Stimulated activated CD4-positive, alpha-beta T cell treated with anti-CD3 and anti-CD28 coated beads, Interleukin-1b, Interleukin-23, amount 100 ng/mL, for 4 hours (primary cell): Measurements from ENCODE around the gene PARD6G.
"Not testable (repeated sequence)": the region's sequence is repeated elsewhere in the genome, so short reads cannot be mapped to it uniquely, and the experiment has no call there.

ENCODE experiments used
- DNase-seq, 2 donors: peaks; one replicate each; pipeline ENCODE4 v3.0.0-alpha.2; 2020; ENCODE audit warnings: low read depth in 2 of 2

Gene PARD6G

DNA sequence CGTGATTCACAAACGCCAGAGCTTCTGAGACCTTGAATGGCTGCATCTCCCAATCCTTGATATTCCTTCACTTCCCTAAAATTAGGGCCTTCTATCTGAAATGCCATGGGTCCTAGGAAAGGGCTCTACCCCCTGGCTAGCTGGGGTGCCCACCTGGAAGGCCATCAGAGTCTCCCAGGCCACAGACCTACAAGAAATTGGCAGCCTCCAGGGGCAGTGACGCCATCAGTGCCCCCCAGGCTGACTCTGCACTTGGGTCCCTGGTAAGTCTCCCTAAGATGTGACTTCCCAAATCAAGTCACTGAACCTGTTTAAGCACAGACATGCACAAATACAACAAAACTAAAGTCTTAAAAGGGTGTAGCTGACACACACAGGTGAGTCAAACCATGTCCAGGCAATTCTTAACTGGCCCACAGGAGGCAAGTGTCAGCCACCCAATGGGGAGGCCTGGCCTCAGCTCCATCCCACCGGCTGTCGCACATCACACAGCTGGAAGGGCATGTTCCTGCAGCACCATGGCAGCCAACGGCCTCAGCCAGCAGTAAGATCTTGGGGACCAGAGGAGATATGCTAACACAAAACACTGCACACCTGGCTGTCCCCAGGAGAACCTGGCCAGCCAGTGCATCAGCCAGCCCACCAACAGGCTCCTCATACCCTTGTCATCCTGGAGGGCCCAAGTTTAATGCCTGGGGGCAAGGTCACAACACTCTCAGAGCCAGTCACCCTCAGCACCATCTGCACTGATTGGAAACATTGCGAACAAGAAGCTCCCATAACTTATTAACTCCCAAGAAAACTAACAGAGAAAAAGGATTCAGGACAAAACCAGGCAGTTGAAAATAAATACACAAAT is 5.2 kb downstream of the PARD6G start:
- DNase-seq: no peak

GRCh38 chr18:80239830-80240229 is 7.5 kb downstream of the PARD6G start:
- DNase-seq: no peak

DNA sequence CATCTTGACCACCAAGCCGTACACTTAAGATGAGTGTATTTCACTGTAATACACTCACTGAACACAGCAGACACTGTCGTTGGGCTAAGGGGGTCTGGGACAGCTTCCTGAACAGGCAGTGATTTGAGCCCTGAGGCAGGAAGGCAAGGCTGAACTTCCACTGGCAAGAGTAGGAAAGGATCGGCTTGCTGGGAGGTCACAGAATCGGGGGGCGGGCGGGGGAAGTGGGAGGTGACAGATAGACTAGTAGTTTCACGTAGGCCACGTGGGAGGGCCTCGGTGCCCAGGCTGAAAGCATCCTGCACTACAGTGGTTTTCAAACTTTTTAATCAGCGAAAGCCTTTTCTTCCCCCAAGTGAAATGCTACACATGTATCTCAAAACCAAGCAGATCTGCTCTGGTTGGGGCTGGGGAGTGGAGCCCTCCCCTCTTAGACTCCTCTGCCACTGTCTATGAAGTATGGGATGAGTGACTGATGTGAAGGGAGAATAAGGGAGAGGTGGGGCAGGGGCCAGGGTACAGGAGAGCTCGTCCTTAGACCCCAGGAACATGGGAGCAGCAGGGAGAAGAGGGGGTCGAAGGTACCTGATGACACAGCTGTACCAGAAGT is 8.6 kb downstream of the PARD6G start:
- no peak for DNase-seq

DNA sequence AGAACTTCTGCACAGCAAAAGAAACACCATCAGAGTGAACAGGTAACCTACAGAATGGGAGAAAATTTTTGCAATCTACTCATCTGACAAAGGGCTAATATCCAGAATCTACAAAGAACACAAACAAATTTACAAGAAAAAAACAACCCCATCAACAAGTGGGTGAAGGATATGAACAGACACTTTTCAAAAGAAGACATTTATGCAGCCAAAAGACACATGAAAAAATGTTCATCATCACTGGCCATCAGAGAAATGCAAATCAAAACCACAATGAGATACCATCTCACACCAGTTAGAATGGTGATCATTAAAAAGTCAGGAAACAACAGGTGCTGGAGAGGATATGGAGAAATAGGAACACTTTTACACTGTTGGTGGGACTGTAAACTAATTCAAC is 9.8 kb downstream of the PARD6G start:
- DNase-seq: not testable (repeated sequence)

DNA sequence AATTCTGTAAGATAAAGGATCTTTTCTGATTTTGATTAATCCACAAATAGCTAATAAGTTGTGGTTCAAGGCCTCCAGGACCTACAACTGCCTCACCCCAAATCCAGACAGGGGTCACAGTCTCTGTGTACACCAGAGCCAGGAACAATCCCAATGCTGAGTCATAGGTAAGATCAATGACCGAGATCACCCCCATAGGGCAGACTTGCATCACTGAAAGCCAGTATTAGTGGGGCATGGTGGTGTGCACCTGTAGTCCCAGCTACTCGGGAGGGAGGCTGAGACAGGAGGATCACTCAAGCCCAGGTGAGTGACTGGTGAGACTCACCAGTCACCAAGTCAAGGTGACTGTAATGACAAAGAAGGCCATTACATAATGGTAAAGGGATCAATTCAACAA is 12.9 kb downstream of the PARD6G start:
- DNase-seq: no peak

DNA sequence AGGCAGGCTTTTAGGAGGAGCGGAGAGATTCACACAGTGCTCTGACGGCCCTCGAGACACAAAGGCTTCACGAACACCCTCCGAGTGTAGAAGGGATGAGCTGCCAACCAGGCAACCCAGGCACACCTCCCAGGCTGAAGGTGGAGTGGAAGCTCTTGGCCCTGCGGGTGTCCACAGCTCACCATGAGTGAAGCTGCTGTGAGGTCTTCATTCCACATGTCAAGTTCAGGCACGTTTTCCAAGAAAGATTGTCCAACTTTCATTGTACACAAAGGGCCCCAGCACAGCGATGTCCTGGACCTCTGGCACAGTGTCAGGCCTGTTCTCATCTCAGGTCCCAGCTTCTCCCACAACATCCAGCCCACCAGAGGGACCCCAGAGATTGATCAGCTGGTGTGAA is 13.4 kb downstream of the PARD6G start:
- no peak for DNase-seq

GRCh38 chr18:80233201-80233835 is 14.0 kb downstream of the PARD6G start:
- no peak for DNase-seq

GRCh38 chr18:80232710-80233109 is 14.6 kb downstream of the PARD6G start:
- no peak for DNase-seq

GRCh38 chr18:80232030-80232429 is 15.3 kb downstream of the PARD6G start:
- no peak for DNase-seq

GRCh38 chr18:80231616-80232015 is 15.7 kb downstream of the PARD6G start:
- no peak for DNase-seq

DNA sequence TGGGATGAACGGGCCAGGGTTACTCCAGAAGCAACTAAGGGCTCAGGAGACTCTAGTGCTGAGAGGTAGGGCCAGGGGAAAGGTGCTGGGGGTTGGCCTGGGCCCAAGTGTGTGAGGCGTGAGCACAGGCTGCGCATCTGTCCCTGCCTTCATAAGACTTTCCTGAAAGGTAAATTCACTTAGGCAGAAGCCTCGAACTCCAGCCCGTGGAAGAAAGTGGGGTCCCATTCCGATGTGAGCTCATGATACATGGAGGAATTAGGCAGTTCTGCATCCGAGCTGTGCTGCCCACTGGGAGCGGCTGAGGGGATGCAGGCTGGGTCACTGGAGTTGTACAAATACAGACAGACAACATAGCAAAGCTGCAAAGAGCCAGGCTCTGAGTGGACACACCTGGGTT is 16.2 kb downstream of the PARD6G start:
- DNase-seq: no peak

DNA sequence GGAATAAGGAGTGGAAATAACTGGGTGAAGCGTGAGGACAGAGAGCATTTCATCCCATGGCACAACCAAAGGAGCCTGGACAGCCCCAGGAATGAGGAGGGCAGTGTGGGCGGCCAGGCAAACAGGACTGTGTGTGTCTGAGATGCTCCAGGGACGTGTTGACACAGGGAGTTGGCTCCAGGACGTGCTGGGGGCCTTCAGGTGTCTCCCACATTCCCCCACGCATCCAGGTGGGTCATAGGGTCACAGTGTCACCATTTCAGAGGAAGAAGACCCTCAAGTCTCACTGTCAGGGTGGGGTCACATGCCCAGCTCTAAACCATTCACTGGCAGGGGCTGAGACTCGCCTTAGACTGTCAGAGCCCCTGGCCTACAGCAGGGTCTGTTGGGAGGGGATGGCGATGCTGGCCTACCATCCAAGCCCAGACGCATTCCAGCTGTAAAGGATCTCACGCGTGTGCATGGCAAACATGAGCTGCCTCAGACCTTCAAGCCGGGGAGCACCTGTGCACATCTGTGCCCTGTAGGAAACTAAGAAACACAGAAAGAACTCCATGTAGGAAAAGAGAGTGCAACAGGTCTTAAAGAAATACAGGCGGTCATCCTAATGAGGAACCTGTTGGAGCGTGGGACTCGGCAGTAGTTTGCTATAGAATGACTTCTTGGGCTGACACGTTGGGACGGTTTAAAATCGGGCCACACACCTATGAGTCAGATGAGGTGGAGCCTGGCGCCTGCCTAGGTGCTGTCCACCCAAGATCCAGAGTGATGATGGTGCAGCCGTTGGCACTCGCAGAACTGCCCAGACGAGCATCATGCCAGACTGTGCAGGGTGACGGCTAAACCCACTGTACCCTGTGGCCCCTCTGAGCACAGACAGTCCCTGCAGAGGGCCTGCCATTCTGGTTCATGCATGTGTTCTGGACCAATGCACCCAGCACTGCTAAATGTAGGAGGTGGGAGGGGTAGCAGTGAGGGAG is 17.3 kb downstream of the PARD6G start:
- no peak for DNase-seq

GRCh38 chr18:80229363-80229762 is 18.0 kb downstream of the PARD6G start:
- no peak for DNase-seq

DNA sequence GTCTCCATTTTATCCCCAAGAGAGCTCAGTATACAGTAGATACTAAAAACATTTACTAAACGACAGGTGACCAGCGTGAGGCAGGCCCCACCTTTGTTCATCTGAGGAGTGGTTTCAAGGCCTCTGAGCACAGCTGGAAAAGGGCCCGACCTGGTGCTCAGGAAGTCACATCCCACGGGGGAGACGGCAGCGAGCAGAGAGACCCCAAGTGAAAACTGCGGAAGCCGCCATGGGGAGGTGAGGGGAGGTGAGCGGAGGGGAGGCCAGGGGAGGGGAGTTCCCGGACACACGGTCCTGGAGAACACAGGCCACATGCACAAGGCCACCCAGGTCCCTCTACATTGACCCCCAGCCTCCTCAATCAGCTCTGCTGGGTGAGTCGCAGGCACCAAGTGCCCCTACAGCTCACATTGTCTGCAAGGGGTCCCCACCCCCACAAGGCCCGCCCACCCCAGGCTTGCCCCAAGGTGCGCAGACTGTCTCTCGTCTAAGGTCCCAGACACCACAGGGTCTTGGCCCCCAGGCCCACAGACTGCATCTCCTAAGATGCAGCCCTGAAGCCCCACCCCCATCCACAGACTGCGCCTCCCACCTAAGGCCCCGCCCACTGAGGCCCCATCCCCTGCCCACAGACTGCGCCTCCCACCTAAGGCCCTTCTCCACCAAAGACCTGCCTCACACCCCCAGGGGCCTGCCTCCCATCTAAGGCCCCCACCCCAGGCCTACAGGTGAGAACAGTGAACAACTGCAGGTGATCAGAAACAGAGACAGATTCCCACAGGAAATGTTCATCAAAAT is 19.1 kb downstream of the PARD6G start:
- DNase-seq: no peak

DNA sequence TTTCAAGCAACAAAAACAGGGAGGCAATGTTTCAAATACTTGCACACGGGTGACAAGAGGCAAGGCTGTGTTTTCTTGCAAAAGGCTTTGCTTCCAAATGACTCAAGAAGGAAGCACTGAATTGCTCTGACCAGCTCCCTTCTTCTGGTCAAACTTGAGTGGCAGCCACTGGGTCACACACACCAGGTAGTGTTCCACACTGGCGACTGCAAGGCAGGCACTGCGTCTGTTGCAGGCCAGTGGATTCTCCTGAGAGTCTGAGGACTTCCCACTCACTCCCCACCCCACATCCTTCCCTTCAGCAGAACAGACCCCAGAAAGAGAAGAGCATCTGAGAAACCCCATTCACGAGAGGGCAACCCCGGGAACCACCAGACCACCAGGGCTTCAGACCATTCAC is 19.8 kb downstream of the PARD6G start:
- DNase-seq: no peak

- no peak for DNase-seq
Observed at GRCh38 chr18:80225685-80226084, 21.6 kb downstream of the PARD6G start.

DNA sequence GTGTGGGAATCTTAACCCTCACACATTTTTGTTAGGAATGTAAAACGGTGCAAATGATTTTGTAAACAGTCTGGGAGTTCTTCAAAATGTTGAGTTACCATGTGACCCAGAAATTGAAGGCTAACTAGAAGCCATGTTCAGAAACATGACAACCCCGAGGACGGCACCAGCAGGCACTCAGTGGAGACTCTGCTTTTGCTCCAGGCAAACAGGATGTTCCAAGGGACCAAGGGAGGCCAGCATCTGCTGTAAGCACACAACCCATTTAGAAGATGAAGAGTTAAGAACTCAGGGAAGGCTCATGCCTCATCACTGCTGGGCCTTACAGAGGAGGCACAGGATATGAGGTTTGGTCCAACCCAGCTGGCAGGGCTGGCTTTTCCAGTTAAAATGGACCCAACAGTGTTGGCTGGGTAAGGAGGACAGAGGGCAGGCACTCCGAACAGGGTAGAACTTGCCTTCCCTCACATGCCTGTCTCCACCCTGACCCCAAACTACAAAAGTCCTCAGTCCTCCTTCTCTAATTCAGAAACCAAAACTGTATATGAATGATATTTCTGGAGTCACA is 23.6 kb downstream of the PARD6G start:
- no peak for DNase-seq

GRCh38 chr18:80219488-80219887 is 27.8 kb downstream of the PARD6G start:
- DNase-seq: not testable (repeated sequence)

DNA sequence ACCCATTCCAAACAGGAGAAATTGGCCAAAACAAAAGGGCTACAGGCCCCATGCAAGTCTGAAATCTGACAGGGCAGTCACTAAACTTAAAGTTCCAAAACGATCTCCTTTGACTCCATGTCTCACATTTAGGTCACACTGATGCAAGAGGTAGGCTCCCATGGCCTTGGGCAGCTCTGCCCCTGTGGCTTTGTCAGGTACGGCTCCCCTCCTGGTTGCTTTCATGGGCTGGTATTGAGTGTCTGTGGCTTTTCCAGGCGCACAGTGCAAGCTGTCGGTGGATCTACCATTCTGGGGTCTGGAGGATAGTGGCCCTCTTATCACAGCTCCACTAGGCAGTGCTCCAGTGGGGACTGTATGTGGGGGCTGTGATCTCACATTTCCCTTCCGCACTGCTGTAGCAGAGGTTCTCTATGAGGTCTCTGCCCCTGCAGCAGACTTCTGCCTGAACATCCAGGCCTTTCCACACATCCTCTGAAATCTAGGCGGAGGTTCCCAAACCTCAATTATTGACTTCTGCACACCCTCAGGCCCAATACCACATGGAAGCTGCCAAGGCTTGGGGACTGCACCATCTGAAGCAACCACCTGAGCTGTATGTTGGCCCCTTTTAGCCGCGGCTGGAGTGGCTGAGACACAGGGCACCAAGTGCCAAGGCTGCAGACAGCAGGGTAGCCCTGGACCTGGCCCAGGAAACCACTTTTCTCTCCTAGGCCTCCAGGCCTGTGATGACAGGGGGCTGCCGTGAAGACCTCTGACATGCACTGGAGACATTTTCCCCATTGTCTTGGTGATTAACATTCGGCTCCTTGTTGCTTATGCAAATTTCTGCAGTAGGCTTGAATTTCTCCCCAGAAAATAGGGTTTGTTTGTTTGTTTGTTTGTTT is 28.7 kb downstream of the PARD6G start:
- no peak for DNase-seq

GRCh38 chr18:80213182-80213581 is 34.1 kb downstream of the PARD6G start:
- DNase-seq: no peak
